HepG2 (cell line): ENCODE data around the gene FAM219B. TPM values are rescaled to one million over a fixed set of nuclear protein-coding genes. Genes with fewer than 3 reads are reported as not detected.

Source experiments
- CTCF ChIP-seq: sonication (generic); formaldehyde crosslinking; IDR thresholded peaks from 2 replicates; pipeline ENCODE4 v1.5.0; 2020; ENCODE audit warnings: mild to moderate bottlenecking, missing genetic modification reagents, moderate library complexity
- HDAC6 ChIP-seq: fragments of 200-600 bp; sonication (generic); IDR thresholded peaks from 2 replicates; pipeline ENCODE4 v1.7.0; 2017; ENCODE audit warnings: mild to moderate bottlenecking, antibody characterized with exemption, low read length, low read depth
- HHEX ChIP-seq: IDR thresholded peaks from 2 replicates; pipeline ENCODE4 v1.6.1; 2016; ENCODE audit warnings: control low read depth
- HINFP ChIP-seq: sonication (generic); formaldehyde crosslinking; IDR thresholded peaks from 2 replicates; pipeline ENCODE4 v1.4.0; 2020; ENCODE audit warnings: low read depth, mild to moderate bottlenecking, missing genetic modification reagents
- HNF4A ChIP-seq: sonication (generic); formaldehyde crosslinking; IDR thresholded peaks from 2 replicates; pipeline ENCODE4 v1.4.0; 2020; ENCODE audit warnings: missing genetic modification reagents
- JUN ChIP-seq: sonication (generic); formaldehyde crosslinking; IDR thresholded peaks from 2 replicates; pipeline ENCODE4 v1.4.0; 2020; ENCODE audit warnings: mild to moderate bottlenecking, missing genetic modification reagents
- MNT ChIP-seq: fragments of 450-650 bp; IDR thresholded peaks from 2 replicates; pipeline ENCODE4 v1.6.1; 2016
- MXD1 ChIP-seq: sonication (generic); formaldehyde crosslinking; IDR thresholded peaks from 2 replicates; pipeline ENCODE4 v1.4.0; 2020; ENCODE audit warnings: mild to moderate bottlenecking, missing genetic modification reagents
- PCBP2 ChIP-seq: fragments of 200-400 bp; formaldehyde crosslinking; optimal IDR thresholded peaks from 2 replicates; pipeline ENCODE3; 2018; ENCODE audit warnings: low read length, low read depth; ENCODE audit not compliant: poor library complexity, severe bottlenecking
- PREB ChIP-seq: sonication (generic); formaldehyde crosslinking; IDR thresholded peaks from 2 replicates; pipeline ENCODE4 v1.4.0; 2020; ENCODE audit warnings: missing genetic modification reagents
- RBM22 ChIP-seq: fragments of 200-400 bp; formaldehyde crosslinking; optimal IDR thresholded peaks from 2 replicates; pipeline ENCODE3; 2017; ENCODE audit warnings: mild to moderate bottlenecking, low read length, moderate library complexity
- TEF ChIP-seq: sonication (generic); formaldehyde crosslinking; IDR thresholded peaks from 2 replicates; pipeline ENCODE4 v1.5.0; 2020; ENCODE audit warnings: missing genetic modification reagents
- ZKSCAN1 ChIP-seq: fragments of 150-350 bp; IDR thresholded peaks from 2 replicates; pipeline ENCODE4 v1.6.1; 2014; ENCODE audit warnings: low read length
- ZMAT5 ChIP-seq: sonication (generic); formaldehyde crosslinking; IDR thresholded peaks from 2 replicates; pipeline ENCODE4 v1.5.0; 2020; ENCODE audit warnings: mild to moderate bottlenecking, low read depth, missing genetic modification reagents, borderline replicate concordance
- ZNF280D ChIP-seq: sonication (generic); formaldehyde crosslinking; IDR thresholded peaks from 2 replicates; pipeline ENCODE4 v1.5.1; 2020; ENCODE audit warnings: mild to moderate bottlenecking, missing genetic modification reagents
- ZNF724P ChIP-seq: sonication (generic); formaldehyde crosslinking; IDR thresholded peaks from 2 replicates; pipeline ENCODE4 v1.8.0; 2022; ENCODE audit warnings: missing genetic modification reagents, borderline replicate concordance
- ZNF839 ChIP-seq: sonication (generic); formaldehyde crosslinking; IDR thresholded peaks from 2 replicates; pipeline ENCODE4 v1.4.0; 2020; ENCODE audit warnings: missing genetic modification reagents, mild to moderate bottlenecking, borderline replicate concordance
- polyA plus RNA-seq, 8 experiments: library from polyadenylated mRNA; depleted of rRNA in 3 of 8; stranded (reverse) in 7 of 8; unstranded in 1 of 8; fragments of >200 nt; fragmentation: Illumina TruSeq in 4 of 8; extraction: Trizol in 4 of 8; gene quantifications; 2 replicates each; pipeline versions ENCODE4 v1.2.1 to v1.2.3, GENCODE V29; 2011 to 2016; ENCODE audit warnings: low read depth in 4 of 8, missing spikeins in 1 of 8, mixed read lengths in 1 of 8; ENCODE audit not compliant: insufficient read depth in 1 of 8
- total RNA-seq, 5 experiments: library from RNA; depleted of rRNA; stranded (reverse); fragments of >200 nt; fragmentation: Illumina TruSeq; extraction: Trizol; gene quantifications; 2 replicates each; pipeline ENCODE4 v1.2.3, GENCODE V29; 2016; ENCODE audit warnings: low read depth in 1 of 5

Gene FAM219B
- total and polyA plus RNA-seq, 2 of the 13 experiments (the other 11 are each of a cell fraction or from before 2014, with no cell fraction given): 36.6 to 50.2 TPM

- TF ChIP-seq CTCF (CRISPR knock-in tag) (peak; percentile 23), ZKSCAN1 (no peak), ZNF724P (CRISPR knock-in tag) (peak; percentile 93; the same call in 1 of the 2 replicates), HDAC6 (no peak), ZNF839 (CRISPR knock-in tag) (no peak; the same call in 1 of the 2 replicates), PREB (CRISPR knock-in tag) (no peak), ZNF280D (CRISPR knock-in tag) (no peak), TEF (peak; percentile 12; the same call in 1 of the 2 replicates), ZMAT5 (CRISPR knock-in tag) (no peak), HHEX (no peak), HNF4A (CRISPR knock-in tag) (peak; percentile 35; the same call in 1 of the 2 replicates), PCBP2 (no peak), JUN (CRISPR knock-in tag) (no peak), RBM22 (no peak), HINFP (CRISPR knock-in tag) (no peak; the same call in 1 of the 2 replicates), MXD1 (CRISPR knock-in tag) (peak; percentile 63), MNT (no peak)
Observed at GRCh38 chr15:74937590-74938371, 31.1 kb upstream of the FAM219B start, which contains the start of gene COX5A (continued).
